Caco-2 (cell line): Measurements from ENCODE around the gene FGFR4. TPM values are rescaled to one million over a fixed set of nuclear protein-coding genes. Genes with fewer than 3 reads are reported as not detected.

Experiments used
- BruUV-seq: library from RNA; stranded (reverse); fragments of 400-500 nt; replicated peaks from 2 replicates; lab custom pipeline; 2021; lab: Mats Ljungman, UMichigan
- CTCF ChIA-PET: fragments of 300-600 bp; sonication (Branson Sonifier 250); formaldehyde crosslinking; loops from one replicate; lab custom pipeline; 2022; ENCODE audit warnings: antibody characterized with exemption; lab: Charles Lee
- POLR2A ChIA-PET: fragments of 300-600 bp; sonication (Branson Sonifier 250); formaldehyde crosslinking; loops from one replicate; lab custom pipeline; 2022; ENCODE audit warnings: antibody characterized with exemption; lab: Charles Lee
- DNase-seq, 2 experiments: peaks; one replicate each; pipeline versions ENCODE4 v3.0.0 to v3.0.0-alpha.2; 2020 to 2022
- H3K27me3 ChIP-seq: replicated peaks from 2 replicates; pipeline ENCODE4 v1.6.0; 2011; ENCODE audit warnings: low read length; ENCODE audit not compliant: control insufficient read depth, insufficient read depth
- H3K36me3 ChIP-seq: 2 replicates; pipeline ENCODE4 v1.5.1; 2011; ENCODE audit warnings: low read length; ENCODE audit not compliant: control insufficient read depth, insufficient read depth
- H3K4me1 ChIP-seq: fragments of 250-450 bp; sonication (Bioruptor Pico); 2 replicates; pipeline ENCODE4 v1.5.1; 2020; ENCODE audit warnings: mild to moderate bottlenecking
- H3K4me3 ChIP-seq: 2 replicates; pipeline ENCODE4 v1.5.1; 2011; ENCODE audit warnings: low read depth, mild to moderate bottlenecking, control low read depth, low read length
- H3K9me3 ChIP-seq: fragments of 250-450 bp; sonication (Bioruptor Pico); 2 replicates; pipeline ENCODE4 v1.5.1; 2020; ENCODE audit warnings: mild to moderate bottlenecking, moderate library complexity
- H3K27ac Mint-ChIP-seq: one replicate; pipeline ENCODE4 v1.8.0; 2022; ENCODE audit warnings: mixed read lengths; ENCODE audit not compliant: unreplicated experiment
- H3K27me3 Mint-ChIP-seq: one replicate; pipeline ENCODE4 v1.8.0; 2022; ENCODE audit warnings: mixed read lengths; ENCODE audit not compliant: insufficient read depth, unreplicated experiment
- H3K36me3 Mint-ChIP-seq: one replicate; pipeline ENCODE4 v1.8.0; 2022; ENCODE audit warnings: mild to moderate bottlenecking, mixed read lengths; ENCODE audit not compliant: insufficient read depth, unreplicated experiment
- H3K4me1 Mint-ChIP-seq: one replicate; pipeline ENCODE4 v1.8.0; 2022; ENCODE audit warnings: low read depth, mixed read lengths; ENCODE audit not compliant: unreplicated experiment
- H3K4me3 Mint-ChIP-seq: one replicate; pipeline ENCODE4 v1.8.0; 2022; ENCODE audit warnings: mild to moderate bottlenecking, moderate library complexity, mixed read lengths; ENCODE audit not compliant: unreplicated experiment
- H3K9me3 Mint-ChIP-seq: one replicate; pipeline ENCODE4 v1.8.0; 2022; ENCODE audit warnings: mixed read lengths; ENCODE audit not compliant: unreplicated experiment
- CTCF ChIP-seq, 2 experiments: fragments of 200-600 bp in 1 of 2; IDR thresholded peaks; 1 replicate in 1 of 2; 2 replicates in 1 of 2; pipeline versions ENCODE4 v1.5.1 to v1.8.0; 2011 to 2022; ENCODE audit warnings: antibody characterized with exemption in 1 of 2, control low read depth in 1 of 2, inconsistent platforms in 1 of 2, low read depth in 1 of 2, low read length in 1 of 2, mild to moderate bottlenecking in 1 of 2, moderate library complexity in 1 of 2; ENCODE audit not compliant: insufficient read depth in 1 of 2, severe bottlenecking in 1 of 2, unreplicated experiment in 1 of 2
- intact Hi-C: fragments of 100-400 bp; cut with micrococcal nuclease; formaldehyde crosslinking; loops from one replicate; pipeline ENCODE4 v1.10.0; 2022; ENCODE audit not compliant: unreplicated experiment
- total RNA-seq: library from RNA; stranded (reverse); gene quantifications from 2 replicates; pipeline ENCODE4 v1.2.3, GENCODE V29; 2022

Gene FGFR4
- total RNA-seq, 1 experiment from 2014 or later: 190 TPM

GRCh38 chr5:177064500-177065277 lies 22.0 kb upstream of the FGFR4 start:
- intact Hi-C loops: no loop called here
- Mint-ChIP-seq H3K27me3 (no peaks in the 10 kb centered on the region), H3K27ac (no peak overlapping the region), H3K4me3 (no peak overlapping the region), H3K9me3 (no peaks in the 10 kb centered on the region), H3K36me3 (peaks cover 16% of the 10 kb centered on the region), H3K4me1 (no peaks in the 10 kb centered on the region)
- Histone ChIP-seq H3K4me3 (no peak overlapping the region), H3K9me3 (no peaks in the 10 kb centered on the region), H3K36me3 (0 out of 2 replicates have a peak, but pooled peaks cover 1% of the 10 kb centered on the region), H3K4me1 (no peaks in the 10 kb centered on the region), H3K27me3 (no peaks in the 10 kb centered on the region)
- POLR2A ChIA-PET: no interaction called here
- no TSS peak for BruUV-seq
- no peak for TF ChIP-seq CTCF (IDR thresholded peaks at IDR 0.05; ENCODE audit: insufficient read depth in 1 of 2, low read depth in 1 of 2, low read length in 1 of 2, severe bottlenecking in 1 of 2, unreplicated experiment in 1 of 2)
- no peak for DNase-seq
- CTCF ChIA-PET: interaction anchor here (0.6 to 0.9 kb wide), 2 partner anchors 46 to 215 kb away, joined by 3 to 6 read pairs; no protein-coding TSS in a partner anchor

- no peaks in the 10 kb centered on the region for H3K4me1 Mint-ChIP-seq
- H3K27me3 ChIP-seq: no peaks in the 10 kb centered on the region
- H3K9me3 ChIP-seq: no peaks in the 10 kb centered on the region
- BruUV-seq: no TSS peak
- no peak for TF ChIP-seq CTCF (IDR thresholded peaks at IDR 0.05; ENCODE audit: insufficient read depth in 1 of 2, low read depth in 1 of 2, low read length in 1 of 2, severe bottlenecking in 1 of 2, unreplicated experiment in 1 of 2)
- H3K36me3 Mint-ChIP-seq: peaks cover 16% of the 10 kb centered on the region
- no peaks in the 10 kb centered on the region for H3K4me1 ChIP-seq
- intact Hi-C loops: no loop called here
- no peaks in the 10 kb centered on the region for H3K27me3 Mint-ChIP-seq
- H3K27ac Mint-ChIP-seq: no peak overlapping the region
- no peak overlapping the region for H3K4me3 ChIP-seq
- ChIA-PET POLR2A (no interaction called here), CTCF (no interaction called here)
- H3K9me3 Mint-ChIP-seq: no peaks in the 10 kb centered on the region
- no peak overlapping the region for H3K4me3 Mint-ChIP-seq
- DNase-seq: no peak
- 0 out of 2 replicates have a peak, but pooled peaks cover 1% of the 10 kb centered on the region for H3K36me3 ChIP-seq
Measured at GRCh38 chr5:177065491-177065890, 21.2 kb upstream of the FGFR4 start.

- DNase-seq: no peak
- H3K27me3 Mint-ChIP-seq: no peaks in the 10 kb centered on the region
- H3K4me3 ChIP-seq: no peak overlapping the region
- no peak overlapping the region for H3K27ac Mint-ChIP-seq
- peaks cover 13% of the 10 kb centered on the region for H3K36me3 Mint-ChIP-seq
- H3K4me3 Mint-ChIP-seq: no peak overlapping the region
- BruUV-seq: no TSS peak
- H3K9me3 ChIP-seq: no peaks in the 10 kb centered on the region
- no peaks in the 10 kb centered on the region for H3K9me3 Mint-ChIP-seq
- H3K36me3 ChIP-seq: 0 out of 2 replicates have a peak, but pooled peaks cover 1% of the 10 kb centered on the region
- no peak for TF ChIP-seq CTCF (IDR thresholded peaks at IDR 0.05; ENCODE audit: insufficient read depth in 1 of 2, low read depth in 1 of 2, low read length in 1 of 2, severe bottlenecking in 1 of 2, unreplicated experiment in 1 of 2)
- POLR2A ChIA-PET: interaction anchor here (1.9 kb wide), 1 partner anchor 21 kb away, joined by 7 read pairs; the partner anchor contains the start of gene FGFR4
- no peaks in the 10 kb centered on the region for H3K4me1 Mint-ChIP-seq
- CTCF ChIA-PET: interaction anchor here (1.2 to 8.7 kb wide), 2 partner anchors 22 to 46 kb away, joined by 3 to 132 read pairs; no protein-coding TSS in a partner anchor
- no peaks in the 10 kb centered on the region for H3K27me3 ChIP-seq
- intact Hi-C loops: no loop called here
- no peaks in the 10 kb centered on the region for H3K4me1 ChIP-seq
Measured at GRCh38 chr5:177066224-177066623, 20.5 kb upstream of the FGFR4 start.
